Fibroblast of mammary gland (primary cell): Measurements from ENCODE around the gene AATK.

Experiments
- DNase-seq: peaks from one replicate; pipeline ENCODE4 v3.0.0-alpha.2; 2010; ENCODE audit warnings: low read depth
- H3K4me3 ChIP-seq: 2 replicates; pipeline ENCODE4 v1.5.1; 2011; ENCODE audit warnings: low read depth, mild to moderate bottlenecking, low read length, moderate library complexity; ENCODE audit not compliant: control insufficient read depth
- TF ChIP-seq, protein P1 (sequence below): conservative IDR thresholded peaks from 2 replicates; pipeline ENCODE4 v1.5.1; 2011; ENCODE audit warnings: low read depth, low read length, inconsistent platforms; ENCODE audit not compliant: control insufficient read depth, insufficient read depth

The AATK gene

DNA sequence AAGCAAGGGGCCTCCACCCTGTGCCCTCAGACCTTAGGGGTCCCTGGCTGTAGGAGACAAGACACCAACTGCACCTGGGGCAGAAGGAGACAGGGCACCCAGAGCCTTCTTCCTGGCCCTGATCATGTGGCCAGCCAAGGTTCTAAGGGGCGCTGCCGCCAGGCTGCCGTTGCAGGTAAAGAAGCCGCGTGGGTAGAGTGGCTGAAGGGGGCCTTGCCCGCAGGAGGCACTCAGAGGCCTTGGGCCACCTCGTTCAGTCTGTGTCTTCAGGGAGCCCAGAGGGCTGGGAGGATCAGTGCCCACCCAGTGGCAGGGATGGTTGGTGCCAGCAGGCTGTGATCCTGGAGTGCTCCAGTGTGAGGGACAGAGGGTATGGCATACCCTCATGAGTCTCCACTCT lies 1.6 kb upstream of the AATK start:
- no peak overlapping the region for H3K4me3 ChIP-seq
- TF ChIP-seq, protein P1, sequence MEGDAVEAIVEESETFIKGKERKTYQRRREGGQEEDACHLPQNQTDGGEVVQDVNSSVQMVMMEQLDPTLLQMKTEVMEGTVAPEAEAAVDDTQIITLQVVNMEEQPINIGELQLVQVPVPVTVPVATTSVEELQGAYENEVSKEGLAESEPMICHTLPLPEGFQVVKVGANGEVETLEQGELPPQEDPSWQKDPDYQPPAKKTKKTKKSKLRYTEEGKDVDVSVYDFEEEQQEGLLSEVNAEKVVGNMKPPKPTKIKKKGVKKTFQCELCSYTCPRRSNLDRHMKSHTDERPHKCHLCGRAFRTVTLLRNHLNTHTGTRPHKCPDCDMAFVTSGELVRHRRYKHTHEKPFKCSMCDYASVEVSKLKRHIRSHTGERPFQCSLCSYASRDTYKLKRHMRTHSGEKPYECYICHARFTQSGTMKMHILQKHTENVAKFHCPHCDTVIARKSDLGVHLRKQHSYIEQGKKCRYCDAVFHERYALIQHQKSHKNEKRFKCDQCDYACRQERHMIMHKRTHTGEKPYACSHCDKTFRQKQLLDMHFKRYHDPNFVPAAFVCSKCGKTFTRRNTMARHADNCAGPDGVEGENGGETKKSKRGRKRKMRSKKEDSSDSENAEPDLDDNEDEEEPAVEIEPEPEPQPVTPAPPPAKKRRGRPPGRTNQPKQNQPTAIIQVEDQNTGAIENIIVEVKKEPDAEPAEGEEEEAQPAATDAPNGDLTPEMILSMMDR = no peak
- no peak for DNase-seq

DNA sequence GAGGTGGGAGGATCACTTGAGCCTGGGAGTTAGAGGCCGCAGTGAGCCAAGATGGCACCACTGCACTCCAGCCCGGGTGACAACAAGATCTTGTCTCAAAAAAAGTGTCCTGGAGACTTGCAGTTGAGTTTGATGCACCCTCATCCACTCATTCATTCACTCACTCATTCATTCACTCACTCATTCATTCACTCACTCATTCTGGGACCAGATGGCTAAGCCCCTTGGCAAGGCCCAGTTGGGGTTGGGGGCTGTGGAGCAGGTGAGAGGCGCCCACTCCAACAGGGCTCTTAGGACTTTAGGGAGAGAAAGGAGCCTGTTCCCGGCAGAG lies 1.1 kb upstream of the AATK start:
- no peak overlapping the region for H3K4me3 ChIP-seq
- no peak for DNase-seq
- TF ChIP-seq, protein P1 = no peak

DNA sequence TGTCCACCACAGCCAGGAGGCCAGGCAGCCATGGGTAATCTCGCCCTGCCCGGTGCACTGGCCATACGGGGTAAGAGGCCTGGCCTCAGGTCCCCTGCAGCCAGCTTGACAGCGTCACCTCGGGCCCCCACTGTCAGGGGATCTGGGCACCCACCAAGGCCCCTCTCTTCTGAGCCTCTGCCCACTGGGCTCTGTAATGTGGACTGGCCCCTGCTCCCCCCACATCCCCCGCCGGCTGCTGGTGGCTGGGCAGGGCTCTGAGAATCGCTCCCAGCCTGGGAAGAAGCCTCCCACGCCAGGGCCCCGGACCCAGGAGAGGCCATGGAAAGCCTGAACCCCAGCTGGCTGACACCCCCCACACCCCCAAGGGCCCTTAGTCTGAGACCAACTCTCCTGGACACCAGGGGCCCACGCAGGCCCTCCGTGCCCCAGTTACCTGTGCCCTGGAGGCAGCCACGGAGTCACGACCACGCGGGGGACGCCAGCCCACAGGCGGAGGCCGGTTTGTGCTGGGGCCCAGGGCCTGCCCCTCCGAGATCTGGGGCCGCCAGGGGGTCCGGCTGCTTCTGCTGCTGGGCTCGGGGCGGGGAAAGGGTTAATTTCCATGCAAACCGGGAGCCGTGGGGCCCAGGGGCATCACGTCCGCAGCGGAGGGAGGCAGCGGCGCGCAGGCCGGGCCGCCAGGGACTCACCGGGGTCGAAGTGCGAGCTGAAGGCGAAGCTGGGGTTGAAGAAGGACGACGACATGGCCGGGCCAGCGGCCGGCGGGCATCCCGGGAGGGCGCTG lies 582 bp downstream of the AATK start, which contains the start of gene PVALEF:
Gene PVALEF (plus strand): TSS at position 262 of the 787 bp plus-strand sequence. CDS start 15,720 bp downstream, outside the sequence.
- no peak for DNase-seq
- TF ChIP-seq, protein P1 = no peak
- no peak within 1 kb of the TSS for H3K4me3 ChIP-seq

DNA sequence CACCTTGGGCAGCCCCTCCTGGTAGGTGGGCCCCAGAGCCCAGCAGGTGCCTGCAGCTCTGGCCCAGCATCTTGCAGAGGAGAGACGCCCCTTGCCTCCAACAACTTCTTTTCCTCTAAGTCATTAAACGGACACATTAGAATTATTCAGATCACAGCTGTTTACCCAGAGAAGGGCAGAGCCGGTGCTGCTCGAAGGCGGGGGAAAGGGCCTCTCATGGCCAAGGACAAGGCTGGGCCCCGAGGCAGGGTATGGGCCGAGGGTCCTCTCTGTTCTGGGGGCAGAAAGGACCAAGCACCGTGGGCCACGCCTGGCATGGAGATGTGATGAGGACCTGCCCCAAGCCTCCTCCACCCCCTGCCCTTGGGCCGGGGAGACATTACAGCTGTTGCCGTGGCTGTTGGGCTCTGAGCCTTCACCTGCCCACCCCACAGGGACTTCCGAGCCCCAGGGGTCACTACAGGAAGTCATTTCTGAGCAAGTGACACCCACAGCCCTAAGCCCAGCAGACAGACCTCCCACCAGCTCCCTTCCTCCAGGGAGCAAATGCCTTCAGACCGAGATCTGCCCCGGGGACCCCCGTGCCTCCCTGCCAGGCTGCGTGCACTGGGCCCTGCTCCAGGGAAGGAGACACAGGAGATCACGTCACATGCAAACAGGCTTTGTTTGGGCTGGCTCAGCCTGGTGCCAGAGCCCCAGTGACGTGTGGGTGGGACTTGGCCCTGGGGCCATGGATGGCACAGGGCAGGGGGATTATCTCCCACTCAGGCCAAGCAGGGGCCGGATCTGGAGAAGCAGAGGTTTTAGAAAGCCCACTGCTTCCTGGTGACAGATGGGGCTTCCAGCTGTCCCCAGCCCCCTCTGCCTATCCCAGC lies 1.4 kb downstream of the AATK start:
- DNase-seq = no peak
- no peak overlapping the region for H3K4me3 ChIP-seq
- TF ChIP-seq, protein P1 = no peak

DNA sequence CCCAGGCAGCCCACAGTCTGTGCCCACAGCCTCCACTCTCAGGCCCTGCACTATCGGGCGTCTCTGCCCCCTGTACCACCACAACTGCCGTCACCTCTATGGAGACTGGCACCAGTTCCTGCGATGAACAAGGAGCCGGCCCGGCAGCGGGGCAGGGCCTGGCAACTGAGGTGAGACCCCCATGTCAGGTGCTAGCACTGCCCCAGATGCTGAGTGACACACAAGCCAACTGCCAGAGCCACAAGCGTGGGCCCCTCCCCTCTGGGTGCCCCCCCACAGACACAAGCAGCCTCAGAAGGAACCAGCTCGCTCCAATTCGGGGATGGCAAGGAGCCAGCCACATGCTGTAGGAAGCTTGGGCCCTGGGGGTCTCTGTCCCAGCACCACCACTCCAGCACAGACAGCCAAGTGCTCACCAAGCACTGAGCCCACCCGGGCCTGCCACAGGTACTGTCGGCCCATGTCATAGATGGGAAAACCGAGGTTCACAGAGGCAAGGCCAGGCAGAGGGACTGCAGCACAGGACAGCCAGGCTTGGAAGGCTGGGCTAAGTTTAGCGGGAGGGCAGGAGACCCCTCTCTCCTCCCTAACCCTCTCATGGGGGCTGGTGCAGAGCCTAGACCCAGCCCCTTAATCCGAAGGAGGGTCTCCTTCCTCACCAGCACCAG lies 2.2 kb downstream of the AATK start:
- no peak overlapping the region for H3K4me3 ChIP-seq
- TF ChIP-seq, protein P1 = no peak
- DNase-seq = no peak

DNA sequence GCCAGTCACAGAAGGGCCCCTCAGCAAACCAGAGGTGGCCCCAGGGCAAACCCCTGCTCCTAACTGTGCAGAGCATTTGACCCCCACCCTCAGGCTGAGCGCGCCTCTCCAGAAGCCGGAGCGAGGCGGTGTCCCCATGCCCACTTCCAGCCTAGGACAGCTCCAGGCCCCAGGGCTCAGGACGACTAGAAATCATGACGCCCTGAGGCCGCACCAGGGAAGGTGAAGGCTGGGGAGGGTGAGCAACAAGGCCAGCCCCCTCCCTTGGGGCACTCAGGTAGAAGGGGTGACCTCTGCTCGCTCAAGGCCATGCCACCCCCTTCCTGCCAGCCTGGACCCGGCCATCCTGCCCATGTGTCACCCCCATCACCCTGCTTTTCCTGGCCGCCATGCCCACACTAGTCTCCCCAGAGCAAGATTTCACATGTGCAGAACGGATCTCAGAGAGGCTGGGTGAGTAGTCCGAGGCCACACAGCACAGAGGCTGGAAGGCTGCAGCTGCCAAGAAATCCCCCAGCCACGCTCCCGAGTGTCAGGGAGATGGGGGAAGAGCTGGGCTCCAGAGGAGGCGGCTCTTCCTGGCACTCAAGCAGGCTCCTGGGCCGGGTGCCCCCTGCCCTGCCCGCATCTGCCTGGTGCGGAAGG lies 2.8 kb downstream of the AATK start:
- H3K4me3 ChIP-seq = no peak overlapping the region
- DNase-seq = no peak
- TF ChIP-seq, protein P1 = no peak
